ENCODE measurements around the gene EFEMP2. TPM values are rescaled to one million over a fixed set of nuclear protein-coding genes. Genes with fewer than 3 reads are reported as not detected.
A peak's percentile ranks its signal among the peaks of the same experiment; 100 is the strongest.

EFEMP2 gene
- total RNA-seq, 2 donors from 2014 or later: 22.4 to 26.0 TPM

GRCh38 chr11:65915101-65915820, 42.7 kb upstream of the EFEMP2 start:
- Mint-ChIP-seq H3K4me3 (no peak overlapping the region), H3K27ac (no peak overlapping the region), H3K4me1 (ENCODE audit: low read depth) (peaks cover 35% of the 10 kb centered on the region), H3K27me3 (ENCODE audit: low read depth) (no peaks in the 10 kb centered on the region), H3K36me3 (ENCODE audit: insufficient read depth in 2 of 2) (peaks cover 0 to 4% of the 10 kb centered on the region in 2 donors), H3K9me3 (no peaks in the 10 kb centered on the region)
- no peak for DNase-seq
- no peak for ATAC-seq (replicated peaks in 1 of 2)

- Mint-ChIP-seq H3K36me3 (ENCODE audit: insufficient read depth in 2 of 2) (no peaks in the 10 kb centered on the region), H3K9me3 (no peaks in the 10 kb centered on the region), H3K27ac (no peak overlapping the region), H3K4me1 (ENCODE audit: low read depth) (peaks cover 35% of the 10 kb centered on the region), H3K4me3 (no peak overlapping the region), H3K27me3 (ENCODE audit: low read depth) (peaks cover 6% of the 10 kb centered on the region)
- ATAC-seq (replicated peaks in 1 of 2) (peak in 1 of 2 donors; percentile 42), DNase-seq (no peak)
These were observed 40.2 kb upstream of the EFEMP2 start for GRCh38 chr11:65912845-65913244.

GRCh38 chr11:65911682-65912568, 39.3 kb upstream of the EFEMP2 start:
- no peaks in the 10 kb centered on the region for H3K9me3 Mint-ChIP-seq
- peaks cover 29% of the 10 kb centered on the region for H3K4me1 Mint-ChIP-seq (ENCODE audit: low read depth)
- ATAC-seq (replicated peaks in 1 of 2) (peak in 1 of 2 donors; percentile 2), DNase-seq (no peak)
- H3K27me3 Mint-ChIP-seq (ENCODE audit: low read depth): peaks cover 6% of the 10 kb centered on the region
- no peaks in the 10 kb centered on the region for H3K36me3 Mint-ChIP-seq (ENCODE audit: insufficient read depth in 2 of 2)
- no peak overlapping the region for H3K27ac Mint-ChIP-seq
- H3K4me3 Mint-ChIP-seq: peak overlapping the region in 1 of 2 donors; percentile 13

GRCh38 chr11:65907878-65908277, 35.3 kb upstream of the EFEMP2 start:
- no peak overlapping the region for H3K27ac Mint-ChIP-seq
- H3K9me3 Mint-ChIP-seq: no peaks in the 10 kb centered on the region
- H3K4me3 Mint-ChIP-seq: no peak overlapping the region
- DNase-seq (no peak), ATAC-seq (replicated peaks in 1 of 2) (no peak)
- H3K4me1 Mint-ChIP-seq (ENCODE audit: low read depth): peaks cover 14% of the 10 kb centered on the region
- H3K36me3 Mint-ChIP-seq (ENCODE audit: insufficient read depth in 2 of 2): no peaks in the 10 kb centered on the region
- peaks cover 6% of the 10 kb centered on the region for H3K27me3 Mint-ChIP-seq (ENCODE audit: low read depth)

GRCh38 chr11:65906602-65907001, 34.0 kb upstream of the EFEMP2 start:
- Mint-ChIP-seq H3K36me3 (ENCODE audit: insufficient read depth in 2 of 2) (no peaks in the 10 kb centered on the region), H3K27ac (no peak overlapping the region), H3K4me3 (no peak overlapping the region), H3K9me3 (no peaks in the 10 kb centered on the region), H3K4me1 (ENCODE audit: low read depth) (peaks cover 19% of the 10 kb centered on the region), H3K27me3 (ENCODE audit: low read depth) (peaks cover 6% of the 10 kb centered on the region)
- ATAC-seq (replicated peaks in 1 of 2) (peak in 1 of 2 donors; percentile 31), DNase-seq (no peak)

- no peak for ATAC-seq (replicated peaks in 1 of 2)
- H3K9me3 Mint-ChIP-seq: no peaks in the 10 kb centered on the region
- no peak overlapping the region for H3K27ac Mint-ChIP-seq
- no peak overlapping the region for H3K4me3 Mint-ChIP-seq
- H3K36me3 Mint-ChIP-seq (ENCODE audit: insufficient read depth in 2 of 2): peaks cover 1 to 2% of the 10 kb centered on the region in 2 donors
- H3K4me1 Mint-ChIP-seq (ENCODE audit: low read depth): peaks cover 29% of the 10 kb centered on the region
- no peaks in the 10 kb centered on the region for H3K27me3 Mint-ChIP-seq (ENCODE audit: low read depth)
- DNase-seq: no peak
These were observed 31.1 kb upstream of the EFEMP2 start for GRCh38 chr11:65903715-65904114.

GRCh38 chr11:65903068-65903481, 30.5 kb upstream of the EFEMP2 start:
- no peaks in the 10 kb centered on the region for H3K27me3 Mint-ChIP-seq (ENCODE audit: low read depth)
- no peak overlapping the region for H3K4me3 Mint-ChIP-seq
- H3K4me1 Mint-ChIP-seq (ENCODE audit: low read depth): peaks cover 35% of the 10 kb centered on the region
- H3K9me3 Mint-ChIP-seq: no peaks in the 10 kb centered on the region
- no peak overlapping the region for H3K27ac Mint-ChIP-seq
- DNase-seq (no peak), ATAC-seq (replicated peaks in 1 of 2) (no peak)
- peaks cover 1 to 3% of the 10 kb centered on the region in 2 donors for H3K36me3 Mint-ChIP-seq (ENCODE audit: insufficient read depth in 2 of 2)

GRCh38 chr11:65900899-65901180, 28.2 kb upstream of the EFEMP2 start:
- Mint-ChIP-seq H3K4me3 (peak overlapping the region; percentile 66 to 77), H3K9me3 (no peaks in the 10 kb centered on the region)

GRCh38 chr11:65900125-65900898, 27.7 kb upstream of the EFEMP2 start, which contains the start of gene FOSL1:
FOSL1 (minus strand) TSS chr11:65900388; CDS start chr11:65900339, 49 bp downstream.
- Mint-ChIP-seq H3K4me1 (ENCODE audit: low read depth) (peaks cover 59% of the 10 kb centered on the region), H3K27ac (peak within 1 kb of the TSS; percentile 72), H3K4me3 (peak within 1 kb of the TSS; percentile 91 to 93), H3K27me3 (ENCODE audit: low read depth) (no peaks in the 10 kb centered on the region), H3K36me3 (ENCODE audit: insufficient read depth in 2 of 2) (peaks cover 4 to 6% of the 10 kb centered on the region in 2 donors), H3K9me3 (no peaks in the 10 kb centered on the region)
- DNase-seq (peak; percentile 95 to 96), ATAC-seq (replicated peaks in 1 of 2) (peak; percentile 77 to 80)

More at GRCh38 chr11:65900899-65901180, 28.2 kb upstream of the EFEMP2 start:
- Mint-ChIP-seq H3K36me3 (ENCODE audit: insufficient read depth in 2 of 2) (peaks cover 3 to 6% of the 10 kb centered on the region in 2 donors), H3K27ac (no peak overlapping the region), H3K27me3 (ENCODE audit: low read depth) (no peaks in the 10 kb centered on the region), H3K4me1 (ENCODE audit: low read depth) (peaks cover 54% of the 10 kb centered on the region)
- ATAC-seq (replicated peaks in 1 of 2): no peak
- DNase-seq: no peak

GRCh38 chr11:65899356-65900124, 26.9 kb upstream of the EFEMP2 start:
- ATAC-seq (replicated peaks in 1 of 2) (peak; percentile 42 to 58), DNase-seq (peak; percentile 86 to 87)
- peak overlapping the region; percentile 72 for H3K27ac Mint-ChIP-seq
- H3K4me1 Mint-ChIP-seq (ENCODE audit: low read depth): peaks cover 63% of the 10 kb centered on the region
- H3K4me3 Mint-ChIP-seq: peak overlapping the region; percentile 91 to 93
- H3K36me3 Mint-ChIP-seq (ENCODE audit: insufficient read depth in 2 of 2): peaks cover 6 to 7% of the 10 kb centered on the region in 2 donors
- H3K27me3 Mint-ChIP-seq (ENCODE audit: low read depth): no peaks in the 10 kb centered on the region
- H3K9me3 Mint-ChIP-seq: no peaks in the 10 kb centered on the region

GRCh38 chr11:65898656-65899355, 26.2 kb upstream of the EFEMP2 start:
- peak overlapping the region; percentile 91 to 93 for H3K4me3 Mint-ChIP-seq
- H3K36me3 Mint-ChIP-seq (ENCODE audit: insufficient read depth in 2 of 2): peaks cover 6 to 7% of the 10 kb centered on the region in 2 donors
- H3K9me3 Mint-ChIP-seq: no peaks in the 10 kb centered on the region
- no peaks in the 10 kb centered on the region for H3K27me3 Mint-ChIP-seq (ENCODE audit: low read depth)
- DNase-seq (no peak), ATAC-seq (replicated peaks in 1 of 2) (no peak)
- H3K4me1 Mint-ChIP-seq (ENCODE audit: low read depth): peaks cover 69% of the 10 kb centered on the region
- H3K27ac Mint-ChIP-seq: peak overlapping the region; percentile 98

- peaks cover 6 to 7% of the 10 kb centered on the region in 2 donors for H3K36me3 Mint-ChIP-seq (ENCODE audit: insufficient read depth in 2 of 2)
- DNase-seq: no peak
- H3K4me1 Mint-ChIP-seq (ENCODE audit: low read depth): peaks cover 76% of the 10 kb centered on the region
- H3K4me3 Mint-ChIP-seq: peak overlapping the region; percentile 56 to 75
- no peak for ATAC-seq (replicated peaks in 1 of 2)
- peak overlapping the region; percentile 94 for H3K27ac Mint-ChIP-seq
- H3K27me3 Mint-ChIP-seq (ENCODE audit: low read depth): no peaks in the 10 kb centered on the region
- H3K9me3 Mint-ChIP-seq: no peaks in the 10 kb centered on the region
These were observed 24.4 kb upstream of the EFEMP2 start for GRCh38 chr11:65897020-65897471.
